ENCODE measurements around the gene ATP8A1. TPM values are rescaled to one million over a fixed set of nuclear protein-coding genes. Genes with fewer than 3 reads are reported as not detected.
A peak's percentile ranks its signal among the peaks of the same experiment; 100 is the strongest.

The ATP8A1 gene
- total RNA-seq, 2 experiments from 2014 or later: 80.0 to 141 TPM

DNA sequence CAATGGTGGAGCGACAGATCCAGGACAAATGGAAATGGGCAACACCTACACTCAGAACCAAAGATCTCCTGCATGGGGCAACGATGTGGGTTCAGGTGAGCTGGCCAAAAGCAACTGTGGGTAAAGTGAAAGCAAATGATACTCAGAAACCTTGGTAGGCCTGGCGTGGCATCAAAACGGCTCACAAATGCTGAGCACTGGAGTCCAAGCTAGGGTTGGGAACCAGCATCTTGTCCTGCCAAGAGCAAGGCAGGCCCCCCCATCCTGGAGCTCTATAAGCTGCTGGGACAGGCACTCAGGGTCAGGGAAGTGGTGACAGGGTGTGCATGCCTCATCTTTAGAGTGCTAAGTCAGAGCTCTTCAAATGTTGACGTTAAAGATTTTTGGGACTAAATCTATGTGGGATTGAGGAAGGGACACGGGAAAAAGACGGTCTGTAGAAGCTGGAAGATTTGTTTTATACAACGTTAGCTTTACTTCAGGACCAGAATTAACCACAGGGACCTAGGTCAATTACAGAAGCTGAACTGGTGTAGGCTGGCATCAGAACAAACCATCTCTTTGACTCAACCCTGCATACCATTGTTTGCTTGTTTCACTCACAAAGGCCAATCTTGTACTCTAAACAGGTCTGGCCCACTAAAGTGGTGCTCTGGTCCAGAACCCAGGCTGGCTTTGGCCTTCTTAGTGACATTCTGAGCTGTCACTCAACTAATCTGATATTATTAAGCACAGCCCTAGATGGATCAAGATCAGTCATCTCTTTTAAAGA is 10.7 kb downstream of the ATP8A1 start:
- H3K79me2 ChIP-seq (ENCODE audit: insufficient read depth, low read depth, low read length): peaks cover 100% of the 10 kb centered on the region

DNA sequence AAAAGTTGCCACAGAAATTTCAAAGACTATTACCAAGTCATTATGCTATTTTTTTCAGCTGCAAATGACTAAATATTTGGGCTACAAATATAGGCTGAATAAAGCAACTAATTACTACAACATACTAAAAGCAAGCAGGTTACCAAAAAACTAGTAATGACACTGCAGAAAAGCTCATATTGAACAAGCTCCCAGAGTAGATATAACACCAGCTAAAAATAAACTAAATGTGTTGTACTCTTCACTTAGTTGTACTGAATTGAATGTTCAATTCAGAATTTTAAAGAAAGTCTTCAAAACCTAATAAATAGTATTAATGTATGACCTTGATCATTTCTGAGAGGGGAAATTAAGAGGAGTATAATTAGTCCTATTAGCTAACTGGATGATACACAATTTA is 12.0 kb downstream of the ATP8A1 start:
- POLR2A ChIA-PET: interaction anchor here (0.6 to 9.4 kb wide), 13 partner anchors 8 to 137 kb away, joined by 3 to 132 read pairs (median 9); partner anchors contain the start of gene ATP8A1
- Histone ChIP-seq H3K9me2 (ENCODE audit: insufficient read depth, low read length) (no peaks in the 10 kb centered on the region), H3K4me3 (ENCODE audit: low read depth, low read length, poor library complexity, severe bottlenecking) (peak overlapping the region; percentile 65), H3K36me3 (ENCODE audit: insufficient read depth, low read length) (peaks cover 19% of the 10 kb centered on the region), H4K20me1 (ENCODE audit: insufficient read depth, low read length) (no peaks in the 10 kb centered on the region), H3K4me1 (ENCODE audit: insufficient read depth, low read length, poor library complexity, severe bottlenecking) (peaks cover 98% of the 10 kb centered on the region), H3K27ac (ENCODE audit: low read depth, low read length, poor library complexity, severe bottlenecking) (peak overlapping the region; percentile 99), H3K9me3 (ENCODE audit: low read length) (peaks cover 4% of the 10 kb centered on the region; the same call in 1 of the 2 replicates), H3K79me2 (ENCODE audit: insufficient read depth, low read depth, low read length) (peaks cover 100% of the 10 kb centered on the region), H2AFZ (ENCODE audit: low read length) (no peak overlapping the region), H3K4me2 (ENCODE audit: low read length) (peak overlapping the region; percentile 80)
- no TSS peak for BruUV-seq (replicated peaks)
- TF ChIP-seq, protein P1, sequence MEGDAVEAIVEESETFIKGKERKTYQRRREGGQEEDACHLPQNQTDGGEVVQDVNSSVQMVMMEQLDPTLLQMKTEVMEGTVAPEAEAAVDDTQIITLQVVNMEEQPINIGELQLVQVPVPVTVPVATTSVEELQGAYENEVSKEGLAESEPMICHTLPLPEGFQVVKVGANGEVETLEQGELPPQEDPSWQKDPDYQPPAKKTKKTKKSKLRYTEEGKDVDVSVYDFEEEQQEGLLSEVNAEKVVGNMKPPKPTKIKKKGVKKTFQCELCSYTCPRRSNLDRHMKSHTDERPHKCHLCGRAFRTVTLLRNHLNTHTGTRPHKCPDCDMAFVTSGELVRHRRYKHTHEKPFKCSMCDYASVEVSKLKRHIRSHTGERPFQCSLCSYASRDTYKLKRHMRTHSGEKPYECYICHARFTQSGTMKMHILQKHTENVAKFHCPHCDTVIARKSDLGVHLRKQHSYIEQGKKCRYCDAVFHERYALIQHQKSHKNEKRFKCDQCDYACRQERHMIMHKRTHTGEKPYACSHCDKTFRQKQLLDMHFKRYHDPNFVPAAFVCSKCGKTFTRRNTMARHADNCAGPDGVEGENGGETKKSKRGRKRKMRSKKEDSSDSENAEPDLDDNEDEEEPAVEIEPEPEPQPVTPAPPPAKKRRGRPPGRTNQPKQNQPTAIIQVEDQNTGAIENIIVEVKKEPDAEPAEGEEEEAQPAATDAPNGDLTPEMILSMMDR (conservative IDR thresholded peaks at IDR 0.05; ENCODE audit: low read length): no peak
- TF ChIP-seq EZH2phosphoT487 (IDR thresholded peaks at IDR 0.05; ENCODE audit: borderline replicate concordance, low read depth, low read length): no peak
- CTCF ChIA-PET (ENCODE audit: unreplicated experiment): interaction anchor here (2.0 kb wide), 1 partner anchor 12 kb away, joined by 9 read pairs; the partner anchor contains the start of gene ATP8A1
- DNase-seq (ENCODE audit: low spot score): no peak
- intact Hi-C loops (cut with micrococcal nuclease; ENCODE audit: unreplicated experiment): loop anchor here (5.0 kb wide), 1 partner anchor 1653 kb away; no protein-coding TSS in a partner anchor

More for the DNA sequence above, 10.7 kb downstream of the ATP8A1 start:
- ChIA-PET CTCF (ENCODE audit: unreplicated experiment) (interaction anchor here (0.9 to 2.0 kb wide), 4 partner anchors 9 to 17 kb away, joined by 3 to 9 read pairs (median 4); partner anchors contain the start of gene ATP8A1), POLR2A (interaction anchor here (1.0 to 9.4 kb wide), 15 partner anchors 8 to 69 kb away, joined by 3 to 132 read pairs (median 6); partner anchors contain the start of gene ATP8A1)
- H3K9me2 ChIP-seq (ENCODE audit: insufficient read depth, low read length): no peaks in the 10 kb centered on the region
- H3K9me3 ChIP-seq (ENCODE audit: low read length): peaks cover 17% of the 10 kb centered on the region
- intact Hi-C loops (cut with micrococcal nuclease; ENCODE audit: unreplicated experiment): no loop called here
- H3K36me3 ChIP-seq (ENCODE audit: insufficient read depth, low read length): peaks cover 32% of the 10 kb centered on the region
- no peak for DNase-seq (ENCODE audit: low spot score)
- H4K20me1 ChIP-seq (ENCODE audit: insufficient read depth, low read length): no peaks in the 10 kb centered on the region
- H3K4me3 ChIP-seq (ENCODE audit: low read depth, low read length, poor library complexity, severe bottlenecking): peak overlapping the region; percentile 65
- TF ChIP-seq EZH2phosphoT487 (IDR thresholded peaks at IDR 0.05; ENCODE audit: borderline replicate concordance, low read depth, low read length): no peak
- TF ChIP-seq, protein P1 (conservative IDR thresholded peaks at IDR 0.05; ENCODE audit: low read length): no peak
- no TSS peak for BruUV-seq (replicated peaks)
- H3K4me2 ChIP-seq (ENCODE audit: low read length): peak overlapping the region; percentile 80
- H3K27ac ChIP-seq (ENCODE audit: low read depth, low read length, poor library complexity, severe bottlenecking): peak overlapping the region; percentile 99
- no peak overlapping the region for H2AFZ ChIP-seq (ENCODE audit: low read length)
- H3K4me1 ChIP-seq (ENCODE audit: insufficient read depth, low read length, poor library complexity, severe bottlenecking): peaks cover 89% of the 10 kb centered on the region
